GM23248 (cell line): ENCODE data around the gene TEPSIN.

Experiments
- EZH2 ChIP-seq: fragments of 200-600 bp; sonication (generic); IDR thresholded peaks from 2 replicates; pipeline ENCODE4 v1.6.1; 2018; ENCODE audit warnings: antibody characterized with exemption, mild to moderate bottlenecking; ENCODE audit not compliant: insufficient read depth, poor library complexity, severe bottlenecking
- EZH2phosphoT487 ChIP-seq: fragments of 200-600 bp; sonication (generic); IDR thresholded peaks from 2 replicates; pipeline ENCODE4 v1.6.1; 2018; ENCODE audit warnings: antibody characterized with exemption, moderate library complexity, mild to moderate bottlenecking, low read depth; ENCODE audit not compliant: insufficient read depth

DNA sequence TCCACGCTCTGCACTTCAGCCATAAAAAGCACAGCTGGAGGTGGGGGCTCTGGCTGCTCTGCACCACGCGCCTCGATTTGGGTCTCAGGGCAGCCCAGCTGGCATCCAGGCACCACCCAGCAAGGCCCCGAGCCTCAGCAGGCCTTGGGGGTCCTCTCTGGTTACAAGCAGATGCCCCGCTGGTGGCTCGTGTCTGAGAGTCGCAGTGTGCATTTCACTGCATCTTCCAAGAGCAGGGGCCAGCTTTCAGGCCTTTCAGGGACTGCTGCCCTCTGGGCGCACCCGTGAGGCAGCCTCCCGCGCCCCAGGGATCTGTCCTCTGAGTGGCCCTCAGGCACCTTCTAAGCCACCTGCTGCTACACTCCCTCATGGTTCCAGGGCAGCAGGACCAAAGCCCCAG, 25.8 kb upstream of the TEPSIN start:
- no peak for TF ChIP-seq EZH2
- TF ChIP-seq EZH2phosphoT487 = no peak
